HepG2 (cell line): ENCODE data around the gene C9orf43. TPM values are rescaled to one million over a fixed set of nuclear protein-coding genes. Genes with fewer than 3 reads are reported as not detected.
A peak's percentile ranks its signal among the peaks of the same experiment; 100 is the strongest.

Source experiments
- CREBL2 ChIP-seq: sonication (generic); formaldehyde crosslinking; IDR thresholded peaks from 2 replicates; pipeline ENCODE4 v1.8.1; 2023; ENCODE audit warnings: missing genetic modification reagents, mild to moderate bottlenecking, borderline replicate concordance
- HNF1A ChIP-seq, 2 experiments: sonication (generic) in 1 of 2; formaldehyde crosslinking in 1 of 2; IDR thresholded peaks; 2 replicates each; pipeline versions ENCODE4 v1.4.0 to v1.6.1; 2016 to 2020; ENCODE audit warnings: borderline replicate concordance in 1 of 2, low read depth in 1 of 2, mild to moderate bottlenecking in 1 of 2, missing genetic modification reagents in 1 of 2
- HNRNPK ChIP-seq: fragments of 200-400 bp; formaldehyde crosslinking; IDR thresholded peaks from 2 replicates; pipeline ENCODE4 v1.6.1; 2018; ENCODE audit warnings: low read length, low read depth, moderate library complexity, mild to moderate bottlenecking; ENCODE audit not compliant: poor library complexity, severe bottlenecking
- IRF9 ChIP-seq: sonication (generic); formaldehyde crosslinking; IDR thresholded peaks from 2 replicates; pipeline ENCODE4 v1.8.0; 2022; ENCODE audit warnings: missing genetic modification reagents, mild to moderate bottlenecking, borderline replicate concordance
- KLF13 ChIP-seq: sonication (generic); formaldehyde crosslinking; IDR thresholded peaks from 2 replicates; pipeline ENCODE4 v1.4.0; 2020; ENCODE audit warnings: mild to moderate bottlenecking, missing genetic modification reagents
- KMT2B ChIP-seq: IDR thresholded peaks from 2 replicates; pipeline ENCODE4 v1.6.1; 2016; ENCODE audit warnings: missing genetic modification reagents, missing compliant biosample characterization
- MYC ChIP-seq: sonication (generic); formaldehyde crosslinking; IDR thresholded peaks from 2 replicates; pipeline ENCODE4 v1.9.0; 2021; ENCODE audit warnings: missing genetic modification reagents, borderline replicate concordance
- PATZ1 ChIP-seq: sonication (generic); formaldehyde crosslinking; IDR thresholded peaks from 2 replicates; pipeline ENCODE4 v1.4.0; 2020; ENCODE audit warnings: missing genetic modification reagents
- POLR2G ChIP-seq: fragments of 200-400 bp; formaldehyde crosslinking; IDR thresholded peaks from 2 replicates; pipeline ENCODE4 v1.6.1; 2018; ENCODE audit warnings: mild to moderate bottlenecking, low read depth, low read length, moderate library complexity
- RAD21 ChIP-seq: fragments of 450-650 bp; formaldehyde crosslinking; IDR thresholded peaks from 2 replicates; pipeline ENCODE4 v1.5.0; 2020; ENCODE audit warnings: mild to moderate bottlenecking
- SYNCRIP ChIP-seq: fragments of 200-400 bp; formaldehyde crosslinking; IDR thresholded peaks from 2 replicates; pipeline ENCODE4 v1.6.1; 2018; ENCODE audit warnings: mild to moderate bottlenecking, low read depth, low read length; ENCODE audit not compliant: insufficient read depth
- TBP ChIP-seq: sonication (generic); formaldehyde crosslinking; IDR thresholded peaks from 2 replicates; pipeline ENCODE4 v1.5.0; 2020; ENCODE audit warnings: missing genetic modification reagents
- ZNF343 ChIP-seq: sonication (generic); formaldehyde crosslinking; IDR thresholded peaks from 2 replicates; pipeline ENCODE4 v1.4.0; 2020; ENCODE audit warnings: mild to moderate bottlenecking, missing genetic modification reagents
- ZNF431 ChIP-seq: sonication (generic); formaldehyde crosslinking; IDR thresholded peaks from 2 replicates; pipeline ENCODE4 v1.9.0; 2022; ENCODE audit warnings: missing genetic modification reagents, low read depth, mild to moderate bottlenecking, borderline replicate concordance
- ZNF609 ChIP-seq: sonication (generic); formaldehyde crosslinking; IDR thresholded peaks from 2 replicates; pipeline ENCODE4 v1.4.0; 2020; ENCODE audit warnings: mild to moderate bottlenecking, missing genetic modification reagents, borderline replicate concordance
- polyA plus RNA-seq, 8 experiments: library from polyadenylated mRNA; depleted of rRNA in 3 of 8; stranded (reverse) in 7 of 8; unstranded in 1 of 8; fragments of >200 nt; fragmentation: Illumina TruSeq in 4 of 8; extraction: Trizol in 4 of 8; gene quantifications; 2 replicates each; pipeline versions ENCODE4 v1.2.1 to v1.2.3, GENCODE V29; 2011 to 2016; ENCODE audit warnings: low read depth in 4 of 8, missing spikeins in 1 of 8, mixed read lengths in 1 of 8; ENCODE audit not compliant: insufficient read depth in 1 of 8
- total RNA-seq, 5 experiments: library from RNA; depleted of rRNA; stranded (reverse); fragments of >200 nt; fragmentation: Illumina TruSeq; extraction: Trizol; gene quantifications; 2 replicates each; pipeline ENCODE4 v1.2.3, GENCODE V29; 2016; ENCODE audit warnings: low read depth in 1 of 5

The C9orf43 gene
- total and polyA plus RNA-seq, 2 of the 13 experiments (the other 11 are each of a cell fraction or from before 2014, with no cell fraction given): 0.24 to 0.31 TPM

GRCh38 chr9:113387560-113388230 lies 22.9 kb upstream of the C9orf43 start (continued):
- TF ChIP-seq PATZ1 (CRISPR knock-in tag): no peak
- TF ChIP-seq HNF1A (IDR thresholded peaks at IDR 0.05; ENCODE audit: low read depth): peak; percentile 94
- TF ChIP-seq HNF1A (CRISPR knock-in tag; IDR thresholded peaks at IDR 0.05; ENCODE audit: borderline replicate concordance): peak; percentile 95
- peak; percentile 53; the same call in 1 of the 2 replicates for TF ChIP-seq MYC
- TF ChIP-seq SYNCRIP: no peak
- TF ChIP-seq TBP (CRISPR knock-in tag): no peak
- TF ChIP-seq KMT2B (CRISPR knock-in tag): no peak
- TF ChIP-seq KLF13 (CRISPR knock-in tag): no peak
- TF ChIP-seq RAD21: 0 out of 2 replicates have a peak, but pooled peaks have one; percentile 29
- no peak for TF ChIP-seq CREBL2 (CRISPR knock-in tag)
- no peak for TF ChIP-seq HNRNPK
- 0 out of 2 replicates have a peak, but pooled peaks have one; percentile 47 for TF ChIP-seq ZNF343 (CRISPR knock-in tag)
- TF ChIP-seq ZNF609 (CRISPR knock-in tag): peak; percentile 68; the same call in 1 of the 2 replicates
- peak; percentile 77 for TF ChIP-seq POLR2G
- peak; percentile 20; the same call in 1 of the 2 replicates for TF ChIP-seq IRF9 (CRISPR knock-in tag)
- peak; percentile 63; the same call in 1 of the 2 replicates for TF ChIP-seq ZNF431 (CRISPR knock-in tag)
